ENCODE measurements around the gene ATP4A.

DNA sequence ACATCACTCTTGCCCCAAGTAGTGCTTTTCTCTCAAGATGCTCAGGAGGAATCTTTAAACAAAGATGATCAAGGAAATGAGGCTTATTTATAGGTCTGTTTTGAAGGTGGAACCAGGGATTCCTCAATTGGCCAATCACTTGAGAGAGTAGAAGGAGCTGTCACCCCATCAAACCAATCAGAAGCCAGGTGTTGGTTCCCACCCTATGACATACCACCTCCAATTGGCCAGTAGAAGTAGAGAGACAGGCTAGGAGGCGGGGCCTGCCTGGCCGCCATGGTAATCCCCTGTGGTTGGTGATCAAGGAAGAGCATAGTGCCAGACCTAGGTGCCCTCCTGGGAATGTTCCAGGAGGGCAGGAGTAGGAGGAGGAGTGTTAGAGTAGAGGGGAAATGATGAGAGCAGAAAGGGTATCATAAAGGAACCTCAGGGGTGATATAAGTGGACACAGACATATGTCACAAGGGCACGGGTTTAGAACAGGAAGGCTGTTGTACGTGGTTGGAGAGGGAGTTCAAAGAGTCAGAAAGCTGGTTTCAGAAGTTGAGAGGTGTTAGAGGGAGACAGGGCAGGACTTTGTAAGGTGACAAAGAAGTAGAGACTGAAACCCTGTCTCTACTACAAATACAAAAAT lies 33.0 kb upstream of the ATP4A start:
- TF ChIP-seq POLR2AphosphoS5 (IDR thresholded peaks at IDR 0.05; ENCODE audit: borderline replicate concordance, low read depth, low read length), result no peak
- no peak for TF ChIP-seq EZH2 (IDR thresholded peaks at IDR 0.05)
- TF ChIP-seq FOXP2 (optimal IDR thresholded peaks at IDR 0.05; ENCODE audit: control extremely low read depth, extremely low read length, insufficient read depth), result no peak

Data from SK-N-MC (cell line).